ENCODE data around the gene FLOT1. TPM values are rescaled to one million over a fixed set of nuclear protein-coding genes. Genes with fewer than 3 reads are reported as not detected.

The FLOT1 gene
- total and polyA plus RNA-seq, 2 of the 4 experiments (the other 2 are of a cell fraction), result 96.2 to 162 TPM

DNA sequence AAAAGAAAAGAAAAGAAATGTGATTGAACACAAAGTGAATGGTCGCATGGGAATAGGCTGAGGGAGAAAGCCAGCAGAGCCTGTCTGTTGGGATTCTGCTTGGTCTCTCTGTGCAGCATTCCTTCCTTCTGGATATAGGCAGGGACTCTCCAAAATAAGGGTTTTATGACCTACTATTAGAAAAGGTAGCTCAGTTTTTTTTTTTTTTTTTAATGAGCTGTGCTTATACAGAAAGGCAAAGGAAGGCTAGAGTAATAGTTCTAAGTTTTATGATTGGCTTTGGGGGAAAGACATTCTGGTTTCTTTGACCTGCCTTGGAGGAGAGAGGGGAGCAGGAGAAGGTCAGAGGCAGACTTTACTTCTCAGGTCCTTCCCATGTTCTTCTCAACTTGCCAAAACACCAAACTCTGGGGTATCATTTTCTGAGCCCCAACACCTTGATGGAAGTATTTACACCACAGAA is 20.7 kb upstream of the FLOT1 start:
- no peak for DNase-seq
- intact Hi-C loops (cut with micrococcal nuclease), result no loop called here
- no TSS peak for BruUV-seq (replicated peaks)
- H3K9me1 ChIP-seq (ENCODE audit: insufficient read depth, low read length), result peaks cover 27% of the 10 kb centered on the region
- no peaks in the 10 kb centered on the region for H3K9me3 ChIP-seq (ENCODE audit: control insufficient read depth, insufficient read depth, low read length)
- peak overlapping the region; percentile 89 for H2BK5ac ChIP-seq (ENCODE audit: low read depth, low read length, poor library complexity, severe bottlenecking)
- peak overlapping the region; percentile 60 for H2BK15ac ChIP-seq (ENCODE audit: low read depth, low read length)
- dilution Hi-C loops (cut with HindIII; ENCODE audit: low sequenced_read_pairs, unreplicated experiment), result no loop called here
- peak overlapping the region; percentile 8; the same call in 1 of the 2 replicates for H3K23ac ChIP-seq (ENCODE audit: low read depth, low read length)
- H3K4me1 ChIP-seq (ENCODE audit: control insufficient read depth, insufficient read depth, low read length), result peaks cover 22% of the 10 kb centered on the region
- H4K5ac ChIP-seq (ENCODE audit: low read depth, low read length), result peak overlapping the region; percentile 89
- ATAC-seq (ENCODE audit: low read depth), result no peak
- WGBS, 2 experiments (ENCODE audit: extremely low coverage in 2 of 2, insufficient read length in 1 of 2), result no CpG with 5 or more reads among the region's 1 CpG
- peak overlapping the region; percentile 90; the same call in 1 of the 2 replicates for H3K27ac ChIP-seq (ENCODE audit: insufficient read depth, low read length)
- H3K27me3 ChIP-seq (ENCODE audit: control insufficient read depth, insufficient read depth, low read length), result no peaks in the 10 kb centered on the region
- no peak for TF ChIP-seq MAZ (IDR thresholded peaks at IDR 0.05; ENCODE audit: borderline replicate concordance, low read depth, low read length)
- no peak for TF ChIP-seq SMC3 (IDR thresholded peaks at IDR 0.05; ENCODE audit: low read depth, low read length)
- TF ChIP-seq BHLHE40 (IDR thresholded peaks at IDR 0.05; ENCODE audit: low read depth, low read length), result no peak
- TF ChIP-seq, protein P1, sequence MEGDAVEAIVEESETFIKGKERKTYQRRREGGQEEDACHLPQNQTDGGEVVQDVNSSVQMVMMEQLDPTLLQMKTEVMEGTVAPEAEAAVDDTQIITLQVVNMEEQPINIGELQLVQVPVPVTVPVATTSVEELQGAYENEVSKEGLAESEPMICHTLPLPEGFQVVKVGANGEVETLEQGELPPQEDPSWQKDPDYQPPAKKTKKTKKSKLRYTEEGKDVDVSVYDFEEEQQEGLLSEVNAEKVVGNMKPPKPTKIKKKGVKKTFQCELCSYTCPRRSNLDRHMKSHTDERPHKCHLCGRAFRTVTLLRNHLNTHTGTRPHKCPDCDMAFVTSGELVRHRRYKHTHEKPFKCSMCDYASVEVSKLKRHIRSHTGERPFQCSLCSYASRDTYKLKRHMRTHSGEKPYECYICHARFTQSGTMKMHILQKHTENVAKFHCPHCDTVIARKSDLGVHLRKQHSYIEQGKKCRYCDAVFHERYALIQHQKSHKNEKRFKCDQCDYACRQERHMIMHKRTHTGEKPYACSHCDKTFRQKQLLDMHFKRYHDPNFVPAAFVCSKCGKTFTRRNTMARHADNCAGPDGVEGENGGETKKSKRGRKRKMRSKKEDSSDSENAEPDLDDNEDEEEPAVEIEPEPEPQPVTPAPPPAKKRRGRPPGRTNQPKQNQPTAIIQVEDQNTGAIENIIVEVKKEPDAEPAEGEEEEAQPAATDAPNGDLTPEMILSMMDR (conservative IDR thresholded peaks at IDR 0.05; ENCODE audit: low read depth, low read length), result no peak
- no peak for TF ChIP-seq CHD1 (IDR thresholded peaks at IDR 0.05; ENCODE audit: low read depth, low read length)
- TF ChIP-seq MXI1 (IDR thresholded peaks at IDR 0.05; ENCODE audit: borderline replicate concordance, low read depth, low read length), result no peak
- TF ChIP-seq POLR2A (IDR thresholded peaks at IDR 0.05; ENCODE audit: low read depth, low read length), result no peak
- TF ChIP-seq MAFK (IDR thresholded peaks at IDR 0.05; ENCODE audit: low read depth, low read length), result no peak
- no peak for TF ChIP-seq CEBPB (IDR thresholded peaks at IDR 0.05; ENCODE audit: low read depth, low read length)
- TF ChIP-seq, protein P2, sequence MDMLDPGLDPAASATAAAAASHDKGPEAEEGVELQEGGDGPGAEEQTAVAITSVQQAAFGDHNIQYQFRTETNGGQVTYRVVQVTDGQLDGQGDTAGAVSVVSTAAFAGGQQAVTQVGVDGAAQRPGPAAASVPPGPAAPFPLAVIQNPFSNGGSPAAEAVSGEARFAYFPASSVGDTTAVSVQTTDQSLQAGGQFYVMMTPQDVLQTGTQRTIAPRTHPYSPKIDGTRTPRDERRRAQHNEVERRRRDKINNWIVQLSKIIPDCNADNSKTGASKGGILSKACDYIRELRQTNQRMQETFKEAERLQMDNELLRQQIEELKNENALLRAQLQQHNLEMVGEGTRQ (IDR thresholded peaks at IDR 0.05; ENCODE audit: low read depth, low read length), result no peak
- TF ChIP-seq FOS (IDR thresholded peaks at IDR 0.05; ENCODE audit: low read depth, low read length), result no peak
- no peak for TF ChIP-seq RAD21 (IDR thresholded peaks at IDR 0.05; ENCODE audit: low read length)
- TF ChIP-seq RCOR1 (IDR thresholded peaks at IDR 0.05; ENCODE audit: insufficient replicate concordance, low read length), result no peak
- TF ChIP-seq NFE2L2 (IDR thresholded peaks at IDR 0.05; ENCODE audit: low read depth, low read length), result no peak
- no peak for TF ChIP-seq RFX5 (IDR thresholded peaks at IDR 0.05; ENCODE audit: low read depth, low read length)
- TF ChIP-seq, protein P3, sequence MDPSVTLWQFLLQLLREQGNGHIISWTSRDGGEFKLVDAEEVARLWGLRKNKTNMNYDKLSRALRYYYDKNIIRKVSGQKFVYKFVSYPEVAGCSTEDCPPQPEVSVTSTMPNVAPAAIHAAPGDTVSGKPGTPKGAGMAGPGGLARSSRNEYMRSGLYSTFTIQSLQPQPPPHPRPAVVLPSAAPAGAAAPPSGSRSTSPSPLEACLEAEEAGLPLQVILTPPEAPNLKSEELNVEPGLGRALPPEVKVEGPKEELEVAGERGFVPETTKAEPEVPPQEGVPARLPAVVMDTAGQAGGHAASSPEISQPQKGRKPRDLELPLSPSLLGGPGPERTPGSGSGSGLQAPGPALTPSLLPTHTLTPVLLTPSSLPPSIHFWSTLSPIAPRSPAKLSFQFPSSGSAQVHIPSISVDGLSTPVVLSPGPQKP (IDR thresholded peaks at IDR 0.05; ENCODE audit: borderline replicate concordance, low read depth, low read length), result no peak
- peaks cover 5% of the 10 kb centered on the region; the same call in 1 of the 2 replicates for H4K20me1 ChIP-seq (ENCODE audit: insufficient read depth, low read length)
- CTCF ChIA-PET, result no interaction called here
- H3K9ac ChIP-seq (ENCODE audit: low read depth, low read length), result peak overlapping the region; percentile 51; the same call in 1 of the 2 replicates
- peak overlapping the region; percentile 13 for H3K56ac ChIP-seq (ENCODE audit: extremely low read depth, insufficient read depth, low read length)
- no peak overlapping the region for H2AK9ac ChIP-seq (replicated peaks; ENCODE audit: low read depth, low read length, poor library complexity)
- H3K4me2 ChIP-seq (ENCODE audit: low read depth, low read length), result no peak overlapping the region
- peak overlapping the region; percentile 86 for H4K91ac ChIP-seq (ENCODE audit: insufficient read depth, low read depth, low read length)
- H3K79me1 ChIP-seq (ENCODE audit: low read depth in 1 of 2, low read length in 2 of 2), result peaks cover 0 to 29% of the 10 kb centered on the region in 2 experiments; a peak in 2 of 4 replicates
- peak overlapping the region; percentile 16 for H2AFZ ChIP-seq (replicated peaks; ENCODE audit: low read length, poor library complexity)
- no peaks in the 10 kb centered on the region for H3K36me3 ChIP-seq (ENCODE audit: control insufficient read depth, insufficient read depth, low read length)
- H3K14ac ChIP-seq (replicated peaks; ENCODE audit: low read depth, low read length), result peak overlapping the region; percentile 73
- no peak overlapping the region for H3K4me3 ChIP-seq (ENCODE audit: insufficient read depth, low read depth, low read length)
- H2BK120ac ChIP-seq (ENCODE audit: low read depth, low read length), result peak overlapping the region; percentile 92
- H2AK5ac ChIP-seq (ENCODE audit: low read depth, low read length), result peak overlapping the region; percentile 58
- H4K8ac ChIP-seq (ENCODE audit: low read depth in 2 of 2, low read length in 2 of 2), result peak overlapping the region; percentile 85 to 88
- H3K4ac ChIP-seq (ENCODE audit: low read depth, low read length), result peak overlapping the region; percentile 90
- POLR2A ChIA-PET (ENCODE audit: unreplicated experiment), result interaction anchor here (1.1 kb wide), 1 partner anchor 16 kb away, joined by 7 read pairs; no protein-coding TSS in a partner anchor
- peak overlapping the region; percentile 90 for H3K18ac ChIP-seq (ENCODE audit: low read depth, low read length)
- in situ Hi-C loops (cut with MboI; ENCODE audit: low sequenced_read_pairs), result no loop called here
- peak overlapping the region; percentile 68 for H2BK20ac ChIP-seq (ENCODE audit: low read depth, low read length)
